Activated T-cell treated with anti-CD3 and anti-CD28 coated beads, Interleukin-2, amount 50 U/mL, for 72 hours (primary cell): ENCODE data around the gene TIMP2. TPM values are rescaled to one million over a fixed set of nuclear protein-coding genes. Genes with fewer than 3 reads are reported as not detected.
"Not testable (repeated sequence)": the region's sequence is repeated elsewhere in the genome, so short reads cannot be mapped to it uniquely, and the experiment has no call there.

Experiments used
- ATAC-seq, 2 donors: fragments of 150-1000 bp; cut with Tn5 transposase; replicated peaks in 1 of 2; 2 replicates each; pipeline ENCODE4 v1.10.0; 2021; ENCODE audit warnings: moderate library complexity in 2 of 2, mild to moderate bottlenecking in 1 of 2
- DNase-seq, 2 donors: peaks; one replicate each; pipeline ENCODE4 v3.0.0; 2021 to 2022; ENCODE audit warnings: mixed read lengths in 1 of 2
- H3K27ac Mint-ChIP-seq: one replicate; pipeline ENCODE4 v1.8.0; 2022; ENCODE audit warnings: mild to moderate bottlenecking, moderate library complexity, mixed read lengths
- H3K27me3 Mint-ChIP-seq: one replicate; pipeline ENCODE4 v1.8.0; 2022; ENCODE audit warnings: low read depth, mixed read lengths
- H3K36me3 Mint-ChIP-seq, 2 donors: one replicate each; pipeline ENCODE4 v1.8.0; 2022; ENCODE audit warnings: mixed read lengths in 2 of 2, mild to moderate bottlenecking in 1 of 2; ENCODE audit not compliant: insufficient read depth in 2 of 2
- H3K4me1 Mint-ChIP-seq: one replicate; pipeline ENCODE4 v1.8.0; 2022; ENCODE audit warnings: low read depth, mixed read lengths
- H3K4me3 Mint-ChIP-seq, 2 donors: one replicate each; pipeline ENCODE4 v1.8.0; 2022; ENCODE audit warnings: mild to moderate bottlenecking in 2 of 2, mixed read lengths in 2 of 2, moderate library complexity in 2 of 2
- H3K9me3 Mint-ChIP-seq, 2 donors: one replicate each; pipeline ENCODE4 v1.8.0; 2022; ENCODE audit warnings: mixed read lengths in 2 of 2
- total RNA-seq, 2 donors: library from RNA; stranded (reverse); gene quantifications; one replicate each; pipeline ENCODE4 v1.2.3, GENCODE V29; 2022

Gene TIMP2
- total RNA-seq, 2 donors from 2014 or later, result 2.6 to 4.1 TPM

GRCh38 chr17:78902231-78902630 is 23.0 kb downstream of the TIMP2 start:
- DNase-seq, ATAC-seq: not testable (repeated sequence)

DNA sequence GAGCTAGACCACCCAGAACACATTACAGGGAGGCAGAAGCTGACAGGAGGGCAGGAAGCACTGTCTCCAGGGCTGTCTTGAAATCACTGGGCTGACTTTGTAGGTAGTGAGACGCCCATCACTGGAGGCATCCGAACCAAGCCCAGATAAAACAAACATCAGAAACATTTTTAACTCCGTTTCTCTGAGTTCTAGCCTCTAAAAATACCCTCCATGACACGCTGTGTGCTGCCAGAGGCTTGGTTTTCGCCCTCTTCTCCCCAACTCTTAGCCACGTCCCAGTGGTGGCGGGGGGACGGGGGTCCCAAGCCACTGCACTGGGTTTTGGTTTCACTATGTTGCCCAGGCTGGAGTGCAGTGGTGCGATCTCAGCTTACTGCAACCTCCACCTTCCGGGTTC is 23.4 kb downstream of the TIMP2 start:
- H3K36me3 Mint-ChIP-seq, result no peaks in the 10 kb centered on the region
- no peak for DNase-seq
- no peaks in the 10 kb centered on the region for H3K27me3 Mint-ChIP-seq
- peaks cover 17% of the 10 kb centered on the region for H3K4me1 Mint-ChIP-seq
- ATAC-seq, result no peak
- H3K9me3 Mint-ChIP-seq, result no peaks in the 10 kb centered on the region
- no peak overlapping the region for H3K27ac Mint-ChIP-seq
- H3K4me3 Mint-ChIP-seq, result no peak overlapping the region

More at GRCh38 chr17:78902231-78902630, 23.0 kb downstream of the TIMP2 start:
- not testable (repeated sequence) for H3K27me3 Mint-ChIP-seq, H3K36me3 Mint-ChIP-seq, H3K27ac Mint-ChIP-seq, H3K9me3 Mint-ChIP-seq, H3K4me3 Mint-ChIP-seq
- H3K4me1 Mint-ChIP-seq, result peaks cover 17% of the 10 kb centered on the region

DNA sequence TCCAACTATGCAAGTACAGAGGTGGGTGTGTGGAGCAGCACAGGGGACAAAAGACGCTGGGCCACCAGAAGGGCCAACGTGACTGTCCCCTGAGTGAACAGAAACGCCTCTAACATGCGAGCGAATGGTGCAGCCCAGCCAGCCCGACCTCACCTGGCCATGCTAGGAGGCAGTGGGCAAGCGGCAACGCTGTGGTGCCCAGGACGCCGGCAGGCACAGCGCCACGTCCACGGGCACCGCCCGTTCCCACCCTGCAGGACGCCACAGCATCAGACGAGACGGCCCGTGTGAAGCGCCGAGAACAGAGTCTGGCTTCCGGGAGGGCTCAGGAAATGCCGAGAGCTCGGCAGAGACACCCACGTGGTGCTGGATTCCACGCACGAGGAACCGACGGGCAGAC is 24.4 kb downstream of the TIMP2 start:
- ATAC-seq (no peak), DNase-seq (no peak)
- H3K9me3 Mint-ChIP-seq, result no peaks in the 10 kb centered on the region
- peaks cover 17% of the 10 kb centered on the region for H3K4me1 Mint-ChIP-seq
- no peaks in the 10 kb centered on the region for H3K36me3 Mint-ChIP-seq
- no peak overlapping the region for H3K27ac Mint-ChIP-seq
- no peaks in the 10 kb centered on the region for H3K27me3 Mint-ChIP-seq
- no peak overlapping the region for H3K4me3 Mint-ChIP-seq

- ATAC-seq (no peak), DNase-seq (no peak)
- peaks cover 17% of the 10 kb centered on the region for H3K4me1 Mint-ChIP-seq
- H3K27ac Mint-ChIP-seq, result no peak overlapping the region
- no peaks in the 10 kb centered on the region for H3K36me3 Mint-ChIP-seq
- H3K9me3 Mint-ChIP-seq, result no peaks in the 10 kb centered on the region
- H3K4me3 Mint-ChIP-seq, result no peak overlapping the region
- no peaks in the 10 kb centered on the region for H3K27me3 Mint-ChIP-seq
Measured at GRCh38 chr17:78899361-78900260, 25.6 kb downstream of the TIMP2 start.

DNA sequence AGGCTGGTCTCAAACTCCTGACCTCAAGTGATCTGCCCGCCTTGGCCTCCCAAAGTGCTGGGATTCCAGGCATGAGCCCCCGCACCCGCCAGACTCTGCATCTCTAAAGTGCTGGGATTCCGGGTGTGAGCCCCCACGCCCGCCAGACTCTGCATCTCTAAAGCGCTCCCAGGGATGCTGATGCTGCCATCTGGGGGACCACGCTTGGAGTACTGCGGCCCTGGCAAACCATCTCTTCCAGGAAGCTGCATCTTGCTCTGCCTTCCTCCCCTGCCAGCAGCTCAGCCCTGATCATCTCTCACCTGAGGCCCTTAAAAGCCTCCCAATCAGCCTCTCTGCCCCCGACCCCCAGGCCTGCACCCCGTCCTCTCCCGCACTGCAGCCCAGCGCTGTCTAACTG is 26.2 kb downstream of the TIMP2 start:
- no peak overlapping the region for H3K27ac Mint-ChIP-seq
- H3K36me3 Mint-ChIP-seq, result no peaks in the 10 kb centered on the region
- no peaks in the 10 kb centered on the region for H3K27me3 Mint-ChIP-seq
- ATAC-seq, result no peak
- DNase-seq, result no peak
- peaks cover 17% of the 10 kb centered on the region for H3K4me1 Mint-ChIP-seq
- H3K9me3 Mint-ChIP-seq, result no peaks in the 10 kb centered on the region
- no peak overlapping the region for H3K4me3 Mint-ChIP-seq

DNA sequence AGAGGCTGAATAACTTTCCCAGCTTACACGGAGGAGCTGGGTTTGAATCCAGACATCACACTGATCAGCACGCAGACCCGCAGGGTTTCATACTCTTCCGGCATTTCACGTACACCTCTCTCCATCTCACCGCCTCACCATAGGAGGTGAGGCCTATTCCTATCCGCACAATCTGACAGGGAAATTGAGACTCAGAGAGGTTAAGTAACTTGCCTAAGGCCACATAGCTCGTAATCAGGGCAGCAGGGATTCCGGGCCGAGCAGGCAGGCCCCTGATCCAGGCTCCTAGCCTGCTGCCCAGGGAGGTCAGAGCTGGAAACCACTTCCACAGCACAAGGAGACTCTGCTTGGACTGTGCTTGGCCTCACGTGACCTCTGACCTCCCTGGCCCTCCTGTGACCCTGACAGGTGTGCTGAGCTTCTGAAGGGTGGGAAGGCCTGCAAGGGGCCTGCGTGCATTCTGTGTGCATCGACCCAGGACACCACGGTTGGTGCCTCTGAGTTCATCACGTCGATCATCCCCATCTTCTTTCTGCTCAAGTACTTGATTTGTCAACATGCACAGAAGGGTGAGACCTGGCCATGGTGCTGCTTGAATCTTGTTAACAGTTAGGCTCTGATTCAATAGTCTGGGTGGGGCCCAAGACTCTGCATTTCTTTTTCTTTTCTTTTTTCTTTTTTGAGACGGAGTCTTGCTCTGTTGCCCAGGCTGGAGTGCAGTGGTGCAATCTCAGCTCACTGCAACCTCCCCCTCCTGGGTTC is 26.9 kb downstream of the TIMP2 start:
- Mint-ChIP-seq H3K27me3 (no peaks in the 10 kb centered on the region), H3K9me3 (no peaks in the 10 kb centered on the region), H3K36me3 (no peaks in the 10 kb centered on the region), H3K4me3 (no peak overlapping the region), H3K27ac (no peak overlapping the region), H3K4me1 (peaks cover 10% of the 10 kb centered on the region)
- no peak for ATAC-seq
- DNase-seq, result no peak

DNA sequence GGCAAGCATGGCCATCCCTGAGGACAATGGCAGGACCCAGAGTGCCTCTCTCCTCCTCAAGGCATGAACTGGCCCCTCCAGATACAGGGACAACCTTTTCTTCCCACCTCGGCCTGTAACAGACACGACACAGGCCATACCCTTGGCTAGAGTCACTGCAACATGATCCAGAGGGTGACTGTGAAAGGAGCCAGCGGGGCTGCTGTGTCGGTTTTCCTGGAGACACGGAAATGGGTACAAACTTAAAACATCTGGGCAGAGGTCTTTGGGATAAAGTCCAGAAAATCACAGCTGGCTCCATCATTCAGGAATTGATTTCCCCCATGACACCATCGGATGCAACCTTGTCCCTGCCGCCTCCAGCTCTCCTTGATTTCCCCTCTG is 27.5 kb downstream of the TIMP2 start:
- H3K36me3 Mint-ChIP-seq, result no peaks in the 10 kb centered on the region
- ATAC-seq (no peak), DNase-seq (no peak)
- H3K4me3 Mint-ChIP-seq, result no peak overlapping the region
- H3K9me3 Mint-ChIP-seq, result no peaks in the 10 kb centered on the region
- peaks cover 6% of the 10 kb centered on the region for H3K4me1 Mint-ChIP-seq
- no peaks in the 10 kb centered on the region for H3K27me3 Mint-ChIP-seq
- H3K27ac Mint-ChIP-seq, result no peak overlapping the region

GRCh38 chr17:78896834-78897663 is 28.1 kb downstream of the TIMP2 start:
- H3K4me3 Mint-ChIP-seq, result no peak overlapping the region
- DNase-seq (no peak), ATAC-seq (no peak)
- no peaks in the 10 kb centered on the region for H3K27me3 Mint-ChIP-seq
- no peak overlapping the region for H3K27ac Mint-ChIP-seq
- peaks cover 4% of the 10 kb centered on the region for H3K4me1 Mint-ChIP-seq
- no peaks in the 10 kb centered on the region for H3K36me3 Mint-ChIP-seq
- no peaks in the 10 kb centered on the region for H3K9me3 Mint-ChIP-seq

DNA sequence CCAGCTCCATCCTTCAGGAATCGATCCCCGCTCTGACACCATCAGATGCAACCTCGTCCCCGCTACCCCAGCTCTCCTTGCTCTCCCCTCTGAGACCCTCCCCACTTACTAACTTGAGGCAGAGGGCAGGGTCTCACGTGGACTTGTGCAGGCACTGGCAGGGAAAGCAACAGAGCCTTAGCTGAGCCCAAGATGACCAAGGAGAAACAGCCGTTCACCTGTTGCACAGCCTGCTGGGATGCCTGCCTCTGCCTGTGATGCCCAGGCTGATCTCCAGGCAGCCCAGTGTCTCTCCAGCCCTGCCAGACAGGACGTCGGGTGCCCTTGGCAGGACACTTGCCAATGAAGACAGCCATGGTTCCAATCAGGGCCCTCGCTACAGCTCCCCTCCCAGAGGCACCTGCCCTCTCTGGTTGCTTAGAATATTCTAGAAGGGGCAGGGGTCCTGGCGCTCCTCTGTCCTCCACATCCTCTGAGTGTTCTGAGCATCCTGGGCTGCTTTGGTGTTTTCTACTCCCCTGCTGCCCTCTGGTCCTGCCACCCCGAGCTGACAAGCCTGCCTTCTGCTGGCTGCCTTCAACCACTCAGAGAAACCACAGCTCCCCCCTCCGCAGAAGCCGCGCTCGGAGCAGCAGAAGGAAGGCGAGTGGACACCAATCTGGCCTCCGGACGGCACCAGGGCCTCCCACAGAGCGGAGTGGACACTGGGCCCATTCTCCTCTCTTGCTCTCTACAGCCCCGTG is 28.9 kb downstream of the TIMP2 start:
- Mint-ChIP-seq H3K36me3 (no peaks in the 10 kb centered on the region), H3K4me1 (peaks cover 12% of the 10 kb centered on the region), H3K4me3 (no peak overlapping the region), H3K9me3 (no peaks in the 10 kb centered on the region), H3K27ac (no peak overlapping the region), H3K27me3 (no peaks in the 10 kb centered on the region)
- DNase-seq, result no peak
- no peak for ATAC-seq

DNA sequence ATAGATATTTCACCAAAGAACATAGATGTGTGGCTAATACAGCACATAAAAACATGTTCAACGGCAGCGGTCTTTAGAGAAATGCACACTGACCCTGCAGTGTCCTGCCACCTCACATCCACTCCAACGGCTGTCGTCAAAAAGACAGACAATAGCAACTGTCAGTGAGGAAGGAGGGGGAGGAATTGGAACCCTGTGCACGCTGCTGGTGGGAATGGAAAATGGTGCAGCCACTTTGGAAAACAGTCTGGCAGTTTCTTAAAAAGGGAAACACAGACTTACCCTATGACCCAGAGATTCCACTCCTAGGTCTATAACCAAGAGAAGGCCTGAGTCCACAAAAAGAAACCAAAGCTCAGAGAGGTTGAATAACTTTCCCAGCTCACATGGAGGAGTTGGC is 29.9 kb downstream of the TIMP2 start:
- Mint-ChIP-seq H3K27ac (no peak overlapping the region), H3K4me1 (peaks cover 20% of the 10 kb centered on the region), H3K27me3 (no peaks in the 10 kb centered on the region), H3K4me3 (no peak overlapping the region), H3K36me3 (no peaks in the 10 kb centered on the region), H3K9me3 (no peaks in the 10 kb centered on the region)
- DNase-seq (no peak), ATAC-seq (no peak)

- H3K4me1 Mint-ChIP-seq, result peaks cover 31% of the 10 kb centered on the region
- no peak overlapping the region for H3K27ac Mint-ChIP-seq
- H3K4me3 Mint-ChIP-seq, result no peak overlapping the region
- no peak for ATAC-seq
- DNase-seq, result no peak
- no peaks in the 10 kb centered on the region for H3K9me3 Mint-ChIP-seq
- H3K36me3 Mint-ChIP-seq, result no peaks in the 10 kb centered on the region
- no peaks in the 10 kb centered on the region for H3K27me3 Mint-ChIP-seq
Measured at GRCh38 chr17:78893684-78894083, 31.5 kb downstream of the TIMP2 start.

DNA sequence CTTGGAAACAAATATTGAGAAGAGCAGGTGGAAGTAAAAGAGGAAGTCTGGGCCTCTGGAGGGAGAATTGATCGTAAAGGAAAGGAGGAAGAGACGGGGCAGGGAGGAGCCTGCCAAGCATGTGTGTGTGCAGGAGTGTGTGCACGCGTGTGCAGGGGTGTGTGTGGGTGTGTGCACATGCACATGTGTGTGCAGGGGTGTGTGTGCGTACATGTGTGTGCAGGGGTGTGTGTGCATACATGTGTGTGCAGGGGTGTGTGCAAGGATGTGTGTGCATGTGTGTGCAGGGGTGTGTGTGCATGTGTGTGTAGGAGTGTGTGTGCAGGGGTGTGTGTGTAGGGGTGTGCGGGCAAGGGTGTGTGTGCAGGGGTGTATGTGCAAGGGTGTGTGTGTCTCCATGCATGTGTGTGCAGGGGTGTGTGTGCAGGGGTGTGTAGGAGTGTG is 32.2 kb downstream of the TIMP2 start:
- Mint-ChIP-seq H3K27ac (no peak overlapping the region), H3K4me1 (peaks cover 31% of the 10 kb centered on the region), H3K36me3 (no peaks in the 10 kb centered on the region), H3K9me3 (no peaks in the 10 kb centered on the region), H3K4me3 (no peak overlapping the region), H3K27me3 (no peaks in the 10 kb centered on the region)
- no peak for ATAC-seq
- no peak for DNase-seq
